Stimulated activated CD8-positive, alpha-beta memory T cell treated with anti-CD3 and anti-CD28 coated beads, Interleukin-7, amount 100 ng/mL, for 1 hour (primary cell): ENCODE data around the gene ARHGAP4.

Source experiments
- DNase-seq, 2 donors: peaks; one replicate each; pipeline ENCODE4 v3.0.0-alpha.2; 2020; ENCODE audit warnings: low read depth in 2 of 2

The ARHGAP4 gene

GRCh38 chrX:153882086-153882498, 44.0 kb downstream of the ARHGAP4 start:
- DNase-seq: no peak

- DNase-seq: no peak
These were observed 44.8 kb downstream of the ARHGAP4 start for GRCh38 chrX:153881281-153881680.

- DNase-seq: no peak
These were observed 45.6 kb downstream of the ARHGAP4 start for GRCh38 chrX:153880440-153880815.

- no peak for DNase-seq
These were observed 46.2 kb downstream of the ARHGAP4 start for GRCh38 chrX:153879741-153880439.

GRCh38 chrX:153878969-153879653, 47.0 kb downstream of the ARHGAP4 start:
- no peak for DNase-seq

GRCh38 chrX:153878345-153878744, 47.7 kb downstream of the ARHGAP4 start:
- no peak for DNase-seq

GRCh38 chrX:153877571-153878261, 48.3 kb downstream of the ARHGAP4 start:
- no peak for DNase-seq

- DNase-seq: no peak
These were observed 50.0 kb downstream of the ARHGAP4 start for GRCh38 chrX:153876112-153876491.

GRCh38 chrX:153875391-153876111, 50.5 kb downstream of the ARHGAP4 start:
- DNase-seq: peak; percentile 45 to 55

GRCh38 chrX:153874366-153875125, 51.5 kb downstream of the ARHGAP4 start:
- no peak for DNase-seq

GRCh38 chrX:153874085-153874365, 52.0 kb downstream of the ARHGAP4 start:
- DNase-seq: no peak

GRCh38 chrX:153873282-153874084, 52.6 kb downstream of the ARHGAP4 start:
- DNase-seq: no peak

- DNase-seq: no peak
These were observed 53.9 kb downstream of the ARHGAP4 start for GRCh38 chrX:153871946-153872878.

- no peak for DNase-seq
These were observed 54.6 kb downstream of the ARHGAP4 start for GRCh38 chrX:153871451-153871850.

GRCh38 chrX:153870791-153871360, 55.2 kb downstream of the ARHGAP4 start:
- no peak for DNase-seq

- DNase-seq: no peak
These were observed 55.8 kb downstream of the ARHGAP4 start for GRCh38 chrX:153870288-153870690.

- no peak for DNase-seq
These were observed 56.4 kb downstream of the ARHGAP4 start for GRCh38 chrX:153869473-153870287.
